WTC11 (cell line): Measurements from ENCODE around the gene NMT2.

Experiments
- CTCF ChIP-seq: fragments of 200-600 bp; IDR thresholded peaks from 2 replicates; pipeline ENCODE4 v1.8.0; 2022; ENCODE audit warnings: antibody characterized with exemption
- RELA ChIP-seq: sonication (generic); formaldehyde crosslinking; IDR thresholded peaks from 2 replicates; pipeline ENCODE4 v1.8.1; 2022; ENCODE audit warnings: missing genetic modification reagents, mild to moderate bottlenecking, borderline replicate concordance
- ZNF425 ChIP-seq: fragments of 250-450 bp; sonication (Bioruptor Pico); conservative IDR thresholded peaks from 2 replicates; pipeline ENCODE4 v1.9.0; 2021; ENCODE audit warnings: mild to moderate bottlenecking

GRCh38 chr10:15059914-15060313, 108.6 kb downstream of the NMT2 start:
- no peak for TF ChIP-seq CTCF
- TF ChIP-seq ZNF425 (CRISPR knock-in tag) = no peak
- TF ChIP-seq RELA = no peak
